Progenitor cell of endocrine pancreas (in vitro differentiated cells): ENCODE measurements around the gene TRAPPC8. TPM values are rescaled to one million over a fixed set of nuclear protein-coding genes. Genes with fewer than 3 reads are reported as not detected.
"Not testable (repeated sequence)": the region's sequence is repeated elsewhere in the genome, so short reads cannot be mapped to it uniquely, and the experiment has no call there.

ENCODE experiments used
- DNase-seq: peaks from one replicate; pipeline ENCODE4 v3.0.0; 2021; ENCODE audit warnings: low spot score; ENCODE audit not compliant: unreplicated experiment
- H3K27ac Mint-ChIP-seq: 2 replicates; pipeline ENCODE4 v1.8.0; 2021; ENCODE audit warnings: mild to moderate bottlenecking, moderate library complexity, mixed read lengths
- H3K27me3 Mint-ChIP-seq: 2 replicates; pipeline ENCODE4 v1.8.0; 2021; ENCODE audit warnings: mixed read lengths
- H3K36me3 Mint-ChIP-seq: 2 replicates; pipeline ENCODE4 v1.8.0; 2022; ENCODE audit warnings: mixed read lengths; ENCODE audit not compliant: insufficient read depth
- H3K4me1 Mint-ChIP-seq: 2 replicates; pipeline ENCODE4 v1.8.0; 2021; ENCODE audit warnings: low read depth, mixed read lengths
- H3K4me3 Mint-ChIP-seq: 2 replicates; pipeline ENCODE4 v1.8.0; 2021; ENCODE audit warnings: low read depth, mild to moderate bottlenecking, moderate library complexity, mixed read lengths
- H3K9me3 Mint-ChIP-seq: 2 replicates; pipeline ENCODE4 v1.8.0; 2021; ENCODE audit warnings: low read depth, mixed read lengths
- CTCF ChIP-seq: fragments of 200-600 bp; sonication (generic); IDR thresholded peaks from one replicate; pipeline ENCODE4 v1.5.0; 2021; ENCODE audit warnings: antibody characterized with exemption, mild to moderate bottlenecking; ENCODE audit not compliant: unreplicated experiment
- total RNA-seq: library from RNA; stranded (reverse); gene quantifications from 2 replicates; pipeline ENCODE4 v1.2.1, GENCODE V29; 2021

The TRAPPC8 gene
- total RNA-seq, 1 donor from 2014 or later: 39.8 TPM

GRCh38 chr18:31819106-31819924 is 123.6 kb downstream of the TRAPPC8 start:
- Mint-ChIP-seq H3K27me3 (no peaks in the 10 kb centered on the region), H3K4me3 (no peak overlapping the region)

GRCh38 chr18:31814132-31814531 is 128.8 kb downstream of the TRAPPC8 start:
- peaks cover 9% of the 10 kb centered on the region for H3K4me1 Mint-ChIP-seq
- TF ChIP-seq CTCF: no peak
- no peak overlapping the region for H3K27ac Mint-ChIP-seq
- DNase-seq: no peak
- no peaks in the 10 kb centered on the region for H3K36me3 Mint-ChIP-seq
- no peaks in the 10 kb centered on the region for H3K9me3 Mint-ChIP-seq
- no peaks in the 10 kb centered on the region for H3K27me3 Mint-ChIP-seq
- H3K4me3 Mint-ChIP-seq: no peak overlapping the region

More at GRCh38 chr18:31819106-31819924, 123.6 kb downstream of the TRAPPC8 start:
- DNase-seq: no peak
- Mint-ChIP-seq H3K9me3 (no peaks in the 10 kb centered on the region), H3K4me1 (peaks cover 11% of the 10 kb centered on the region), H3K27ac (peak overlapping the region; percentile 33), H3K36me3 (no peaks in the 10 kb centered on the region)
- peak; percentile 88 for TF ChIP-seq CTCF

GRCh38 chr18:31810336-31811130 is 132.4 kb downstream of the TRAPPC8 start:
- DNase-seq, H3K36me3 Mint-ChIP-seq, H3K4me1 Mint-ChIP-seq, H3K9me3 Mint-ChIP-seq, H3K27me3 Mint-ChIP-seq, H3K4me3 Mint-ChIP-seq: not testable (repeated sequence)
- H3K27ac Mint-ChIP-seq: peak overlapping the region; percentile 84

GRCh38 chr18:31809049-31809448 is 133.9 kb downstream of the TRAPPC8 start:
- H3K27ac Mint-ChIP-seq, DNase-seq, H3K4me3 Mint-ChIP-seq, H3K4me1 Mint-ChIP-seq, H3K9me3 Mint-ChIP-seq, H3K27me3 Mint-ChIP-seq, H3K36me3 Mint-ChIP-seq: not testable (repeated sequence)

DNA sequence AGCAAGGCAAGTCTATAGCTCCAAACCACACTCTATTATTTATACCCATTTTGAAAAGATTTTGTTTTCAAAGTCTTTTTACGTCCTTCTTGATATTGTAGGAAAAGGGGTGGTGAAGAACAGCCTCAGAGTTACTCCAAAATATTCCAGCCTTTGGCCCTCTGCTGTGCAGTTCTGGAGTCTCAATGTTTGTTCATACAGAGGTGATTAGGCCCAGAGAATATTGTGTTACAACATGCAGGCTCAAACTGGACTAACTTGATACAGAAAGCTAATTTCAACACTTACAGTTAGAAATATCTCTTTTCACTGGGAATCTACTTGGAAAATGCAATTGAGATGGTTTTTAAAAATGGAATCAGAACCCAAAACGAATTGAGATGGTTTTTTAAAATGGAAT is 141.8 kb downstream of the TRAPPC8 start:
- Mint-ChIP-seq H3K27me3 (no peaks in the 10 kb centered on the region), H3K27ac (no peak overlapping the region), H3K36me3 (no peaks in the 10 kb centered on the region), H3K9me3 (no peaks in the 10 kb centered on the region), H3K4me1 (peaks cover 3% of the 10 kb centered on the region), H3K4me3 (no peak overlapping the region)
- no peak for TF ChIP-seq CTCF
- DNase-seq: no peak

DNA sequence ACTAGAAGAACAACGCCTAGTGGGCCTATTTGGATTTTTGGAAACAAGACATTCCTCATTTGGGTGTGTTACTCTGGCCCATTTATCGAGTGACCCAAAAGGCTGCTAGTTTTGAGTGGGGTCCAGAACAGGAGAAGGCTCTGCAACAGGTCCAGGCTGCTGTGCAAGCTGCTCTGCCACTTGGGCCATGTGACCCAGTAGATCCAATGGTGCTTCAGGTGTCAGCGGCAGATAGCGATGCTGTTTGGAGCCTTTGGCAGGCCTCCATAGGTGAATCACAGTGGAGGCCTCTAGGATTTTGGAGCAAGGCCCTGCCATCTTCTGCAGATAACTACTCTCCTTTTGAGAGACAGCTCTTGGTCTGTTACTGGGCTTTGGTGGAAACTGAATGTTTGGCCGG is 143.7 kb downstream of the TRAPPC8 start:
- H3K9me3 Mint-ChIP-seq, DNase-seq, H3K36me3 Mint-ChIP-seq, H3K4me3 Mint-ChIP-seq, H3K27ac Mint-ChIP-seq, H3K27me3 Mint-ChIP-seq, H3K4me1 Mint-ChIP-seq: not testable (repeated sequence)
